Measurements from ENCODE around the gene HES5. TPM values are rescaled to one million over a fixed set of nuclear protein-coding genes. Genes with fewer than 3 reads are reported as not detected.

Gene HES5
- total RNA-seq, 1 experiment from 2014 or later: not detected

GRCh38 chr1:2561446-2561845, 31.4 kb upstream of the HES5 start:
- Histone ChIP-seq H2BK15ac (ENCODE audit: low read depth, low read length) (no peak overlapping the region), H4K91ac (ENCODE audit: insufficient read length, low read depth, low read length) (no peak overlapping the region), H2AK5ac (ENCODE audit: insufficient read length, low read length) (no peak overlapping the region), H3K9ac (ENCODE audit: extremely low read depth, insufficient read length, low read length) (no peak overlapping the region), H3K27ac (ENCODE audit: insufficient read length, low read depth, low read length) (no peak overlapping the region), H3K79me2 (ENCODE audit: insufficient read depth, low read length) (no peaks in the 10 kb centered on the region), H3K23ac (ENCODE audit: insufficient read length, low read depth, low read length) (no peak overlapping the region), H3T11ph (ENCODE audit: low read length) (no peak overlapping the region), H2AFZ (ENCODE audit: low read length) (no peak overlapping the region), H3K4ac (ENCODE audit: low read depth, low read length) (no peak overlapping the region), H3K18ac (ENCODE audit: insufficient read length, low read depth, low read length) (no peak overlapping the region), H3K14ac (ENCODE audit: insufficient read depth, low read length) (no peak overlapping the region), H2BK5ac (ENCODE audit: insufficient read length, low read length) (no peak overlapping the region), H3K56ac (ENCODE audit: insufficient read length, low read depth, low read length) (no peak overlapping the region), H3K23me2 (ENCODE audit: insufficient read length, low read depth, low read length, poor library complexity, severe bottlenecking) (no peaks in the 10 kb centered on the region), H2BK120ac (ENCODE audit: low read depth, low read length, poor library complexity, severe bottlenecking) (no peak overlapping the region), H3K79me1 (ENCODE audit: insufficient read depth, low read depth, low read length, poor library complexity, severe bottlenecking) (no peaks in the 10 kb centered on the region), H3K27me3 (ENCODE audit: insufficient read depth, low read length) (no peaks in the 10 kb centered on the region), H3K4me1 (ENCODE audit: insufficient read depth, low read length) (no peaks in the 10 kb centered on the region), H2BK12ac (ENCODE audit: insufficient read length, low read depth, low read length) (no peak overlapping the region), H2BK20ac (ENCODE audit: low read depth, low read length, poor library complexity, severe bottlenecking) (no peak overlapping the region), H4K8ac (replicated peaks; ENCODE audit: insufficient read length, low read depth, low read length) (no peak overlapping the region), H3K9me3 (ENCODE audit: control insufficient read depth, low read depth, low read length) (no peaks in the 10 kb centered on the region), H4K5ac (ENCODE audit: insufficient read length, low read depth, low read length) (no peak overlapping the region), H3K4me2 (ENCODE audit: insufficient read depth, insufficient read length, low read length) (no peak overlapping the region), H4K20me1 (ENCODE audit: control insufficient read depth, insufficient read depth, insufficient read length) (no peaks in the 10 kb centered on the region)
- TF ChIP-seq, protein P1, sequence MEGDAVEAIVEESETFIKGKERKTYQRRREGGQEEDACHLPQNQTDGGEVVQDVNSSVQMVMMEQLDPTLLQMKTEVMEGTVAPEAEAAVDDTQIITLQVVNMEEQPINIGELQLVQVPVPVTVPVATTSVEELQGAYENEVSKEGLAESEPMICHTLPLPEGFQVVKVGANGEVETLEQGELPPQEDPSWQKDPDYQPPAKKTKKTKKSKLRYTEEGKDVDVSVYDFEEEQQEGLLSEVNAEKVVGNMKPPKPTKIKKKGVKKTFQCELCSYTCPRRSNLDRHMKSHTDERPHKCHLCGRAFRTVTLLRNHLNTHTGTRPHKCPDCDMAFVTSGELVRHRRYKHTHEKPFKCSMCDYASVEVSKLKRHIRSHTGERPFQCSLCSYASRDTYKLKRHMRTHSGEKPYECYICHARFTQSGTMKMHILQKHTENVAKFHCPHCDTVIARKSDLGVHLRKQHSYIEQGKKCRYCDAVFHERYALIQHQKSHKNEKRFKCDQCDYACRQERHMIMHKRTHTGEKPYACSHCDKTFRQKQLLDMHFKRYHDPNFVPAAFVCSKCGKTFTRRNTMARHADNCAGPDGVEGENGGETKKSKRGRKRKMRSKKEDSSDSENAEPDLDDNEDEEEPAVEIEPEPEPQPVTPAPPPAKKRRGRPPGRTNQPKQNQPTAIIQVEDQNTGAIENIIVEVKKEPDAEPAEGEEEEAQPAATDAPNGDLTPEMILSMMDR (conservative IDR thresholded peaks at IDR 0.05): no peak
- Mint-ChIP-seq H3K9me3 (no peaks in the 10 kb centered on the region; a peak in 1 of 5 replicates), H3K27me3 (ENCODE audit: low read depth) (peaks cover 3% of the 10 kb centered on the region), H3K36me3 (ENCODE audit: insufficient read depth in 1 of 3, low read depth in 3 of 3) (no peaks in the 10 kb centered on the region), H3K4me3 (no peak overlapping the region), H3K4me1 (peaks cover 3 to 10% of the 10 kb centered on the region in 2 experiments), H3K27ac (no peak overlapping the region; a peak in 2 of 7 replicates)
- no CpG with 5 or more reads among the region's 11 CpGs for WGBS (ENCODE audit: extremely low coverage, insufficient read length, low lambda C conversion rate)
- DNase-seq: no peak
